Measurements from ENCODE around the gene MYO3A. TPM values are rescaled to one million over a fixed set of nuclear protein-coding genes. Genes with fewer than 3 reads are reported as not detected.

The MYO3A gene
- total RNA-seq, 1 experiment from 2014 or later: not detected

GRCh38 chr10:25896421-25896820 lies 37.6 kb upstream of the MYO3A start:
- ATAC-seq (no peak), DNase-seq (ENCODE audit: low read depth, low spot score) (no peak)
- no TSS peak for BruUV-seq (replicated peaks)
- Histone ChIP-seq H3K4me1 (ENCODE audit: control insufficient read depth, insufficient read depth, low read length) (no peaks in the 10 kb centered on the region), H3K4me3 (ENCODE audit: low read depth in 2 of 2, low read length in 2 of 2) (no peak overlapping the region), H3K36me3 (ENCODE audit: control insufficient read depth, insufficient read depth, low read length) (no peaks in the 10 kb centered on the region), H3K27me3 (ENCODE audit: control insufficient read depth, insufficient read depth, low read length) (no peaks in the 10 kb centered on the region), H3K27ac (ENCODE audit: low read length) (no peak overlapping the region), H3K9me3 (ENCODE audit: control insufficient read depth, insufficient read depth, low read depth, low read length) (no peaks in the 10 kb centered on the region)
- ChIA-PET CTCF (no interaction called here), POLR2A (no interaction called here)
- in situ Hi-C loops (cut with HindIII; ENCODE audit: low pct_unique_long_range_greater_than_20kb, low sequenced_read_pairs) (no loop called here), intact Hi-C loops (cut with micrococcal nuclease; ENCODE audit: unreplicated experiment) (no loop called here)
- TF ChIP-seq REST (IDR thresholded peaks at IDR 0.05; ENCODE audit: insufficient read depth in 1 of 2, low read depth in 2 of 2, low read length in 1 of 2) (no peak), POLR2AphosphoS5 (IDR thresholded peaks at IDR 0.05; ENCODE audit: low read depth, low read length) (no peak), CTCF (IDR thresholded peaks at IDR 0.05) (no peak)

- H3K27me3 ChIP-seq (ENCODE audit: control insufficient read depth, insufficient read depth, low read length): no peaks in the 10 kb centered on the region
- no peaks in the 10 kb centered on the region for H3K9me3 ChIP-seq (ENCODE audit: control insufficient read depth, insufficient read depth, low read depth, low read length)
- POLR2A ChIA-PET: no interaction called here
- no peak for DNase-seq (ENCODE audit: low read depth, low spot score)
- intact Hi-C loops (cut with micrococcal nuclease; ENCODE audit: unreplicated experiment): no loop called here
- H3K36me3 ChIP-seq (ENCODE audit: control insufficient read depth, insufficient read depth, low read length): no peaks in the 10 kb centered on the region
- ATAC-seq: no peak
- BruUV-seq (replicated peaks): no TSS peak
- H3K4me1 ChIP-seq (ENCODE audit: control insufficient read depth, insufficient read depth, low read length): no peaks in the 10 kb centered on the region
- no peak overlapping the region for H3K4me3 ChIP-seq (ENCODE audit: low read depth in 2 of 2, low read length in 2 of 2)
- in situ Hi-C loops (cut with HindIII; ENCODE audit: low pct_unique_long_range_greater_than_20kb, low sequenced_read_pairs): no loop called here
- CTCF ChIA-PET: no interaction called here
- no peak overlapping the region for H3K27ac ChIP-seq (ENCODE audit: low read length)
- TF ChIP-seq POLR2AphosphoS5 (IDR thresholded peaks at IDR 0.05; ENCODE audit: low read depth, low read length) (no peak), CTCF (IDR thresholded peaks at IDR 0.05) (no peak), TCF7L2 (IDR thresholded peaks at IDR 0.05; ENCODE audit: low read depth, low read length) (no peak), REST (IDR thresholded peaks at IDR 0.05; ENCODE audit: insufficient read depth in 1 of 2, low read depth in 2 of 2, low read length in 1 of 2) (no peak), SIN3A (IDR thresholded peaks at IDR 0.05; ENCODE audit: borderline replicate concordance, insufficient read depth, low read depth, low read length) (no peak)
Measured at GRCh38 chr10:25899304-25899703, 34.7 kb upstream of the MYO3A start.
